Measurements from ENCODE around the gene PLA2G3.
"Not testable (repeated sequence)": the region's sequence is repeated elsewhere in the genome, so short reads cannot be mapped to it uniquely, and the experiment has no call there.

The PLA2G3 gene

GRCh38 chr22:31122532-31123291 is 17.6 kb downstream of the PLA2G3 start, which contains the start of gene INPP5J:
Gene INPP5J (plus strand): TSS chr22:31122966. CDS start chr22:31123015, 49 bp downstream.
- no peak for DNase-seq (ENCODE audit: low read depth)

GRCh38 chr22:31122196-31122531 is 18.1 kb downstream of the PLA2G3 start:
- DNase-seq (ENCODE audit: low read depth) = no peak

GRCh38 chr22:31121403-31121802 is 18.9 kb downstream of the PLA2G3 start:
- no peak for DNase-seq (ENCODE audit: low read depth)

GRCh38 chr22:31120642-31121041 is 19.7 kb downstream of the PLA2G3 start:
- no peak for DNase-seq (ENCODE audit: low read depth)

- no peak for DNase-seq (ENCODE audit: low read depth)
These were observed 20.1 kb downstream of the PLA2G3 start for GRCh38 chr22:31120230-31120629.

- no peak for DNase-seq (ENCODE audit: low read depth)
These were observed 21.1 kb downstream of the PLA2G3 start for GRCh38 chr22:31119026-31119717.

- no peak for DNase-seq (ENCODE audit: low read depth)
These were observed 22.1 kb downstream of the PLA2G3 start for GRCh38 chr22:31118046-31118820.

GRCh38 chr22:31112547-31113091 is 27.7 kb downstream of the PLA2G3 start:
- not testable (repeated sequence) for DNase-seq (ENCODE audit: low read depth)

GRCh38 chr22:31107894-31108218 is 32.5 kb downstream of the PLA2G3 start:
- no peak for DNase-seq (ENCODE audit: low read depth)

GRCh38 chr22:31107178-31107893 is 33.0 kb downstream of the PLA2G3 start, which contains the start of gene SELENOM:
Gene SELENOM (minus strand): TSS chr22:31107568. CDS start chr22:31107505, 63 bp downstream.
- peak; percentile 65 for DNase-seq (ENCODE audit: low read depth)

GRCh38 chr22:31106731-31107177 is 33.6 kb downstream of the PLA2G3 start:
- DNase-seq (ENCODE audit: low read depth) = no peak

GRCh38 chr22:31106001-31106571 is 34.2 kb downstream of the PLA2G3 start:
- no peak for DNase-seq (ENCODE audit: low read depth)

- no peak for DNase-seq (ENCODE audit: low read depth)
These were observed 34.9 kb downstream of the PLA2G3 start for GRCh38 chr22:31105282-31105929.

- no peak for DNase-seq (ENCODE audit: low read depth)
These were observed 35.4 kb downstream of the PLA2G3 start for GRCh38 chr22:31104869-31105268.

GRCh38 chr22:31103899-31104694 is 36.2 kb downstream of the PLA2G3 start:
- no peak for DNase-seq (ENCODE audit: low read depth)

- no peak for DNase-seq (ENCODE audit: low read depth)
These were observed 37.2 kb downstream of the PLA2G3 start for GRCh38 chr22:31103111-31103510.

GRCh38 chr22:31102441-31103081 is 37.7 kb downstream of the PLA2G3 start:
- DNase-seq (ENCODE audit: low read depth) = no peak

GRCh38 chr22:31100762-31101525 is 39.4 kb downstream of the PLA2G3 start:
- DNase-seq (ENCODE audit: low read depth) = no peak

All from stimulated activated CD8-positive, alpha-beta memory T cell treated with anti-CD3 and anti-CD28 coated beads, Interleukin-15, amount 100 ng/mL, for 24 hours (primary cell).